ENCODE data around the gene KSR1. TPM values are rescaled to one million over a fixed set of nuclear protein-coding genes. Genes with fewer than 3 reads are reported as not detected.

Gene KSR1
- total and polyA plus RNA-seq, 9 of the 15 experiments (the other 6 are each of a cell fraction or from before 2014, with no cell fraction given), result 1.4 to 51.7 (median 18.4) TPM

- TF ChIP-seq ZFP91 (CRISPR knock-in tag; IDR thresholded peaks at IDR 0.05) (no peak), NCOA6 (IDR thresholded peaks at IDR 0.05) (no peak), NELFE (IDR thresholded peaks at IDR 0.05; ENCODE audit: insufficient read depth, insufficient read length) (no peak), ZNF316 (IDR thresholded peaks at IDR 0.05) (no peak), ZBTB17 (CRISPR knock-in tag; IDR thresholded peaks at IDR 0.05) (no peak), ZFP36 (IDR thresholded peaks at IDR 0.05; ENCODE audit: low read depth, low read length, partially characterized antibody) (peak; percentile 61), PKNOX1 (IDR thresholded peaks at IDR 0.05) (peak; percentile 88), LEF1 (IDR thresholded peaks at IDR 0.05) (peak; percentile 98), RFX5 (IDR thresholded peaks at IDR 0.05; ENCODE audit: low read depth, low read length) (no peak), ZBTB26 (CRISPR knock-in tag; IDR thresholded peaks at IDR 0.05) (no peak), MCM2 (IDR thresholded peaks at IDR 0.05; ENCODE audit: low read depth) (no peak), CXXC5 (CRISPR knock-in tag; IDR thresholded peaks at IDR 0.05) (peak; percentile 11; the same call in 1 of the 2 replicates), CBFA2T3 (IDR thresholded peaks at IDR 0.05) (0 out of 2 replicates have a peak, but pooled peaks have one; percentile 40), ZNF592 (IDR thresholded peaks at IDR 0.05) (no peak), POLR3G (IDR thresholded peaks at IDR 0.05; ENCODE audit: extremely low read depth, insufficient read length, insufficient replicate concordance) (no peak), KDM5B (IDR thresholded peaks at IDR 0.05; ENCODE audit: insufficient replicate concordance, low read depth, low read length) (no peak), L3MBTL2 (IDR thresholded peaks at IDR 0.05) (peak; percentile 37), MLLT1 (IDR thresholded peaks at IDR 0.05) (no peak)
Measured at GRCh38 chr17:27545562-27546229, 89.4 kb downstream of the KSR1 start (continued).
